COLO829 (cell line): Measurements from ENCODE around the gene GUCY2F.

Source experiments
- DNase-seq: peaks from one replicate; pipeline ENCODE4 v3.0.0; 2012; ENCODE audit warnings: low spot score

The GUCY2F gene

GRCh38 chrX:109343671-109344070 lies 138.2 kb downstream of the GUCY2F start:
- DNase-seq, result no peak

GRCh38 chrX:109336141-109336540 lies 145.7 kb downstream of the GUCY2F start:
- no peak for DNase-seq

- no peak for DNase-seq
Observed at GRCh38 chrX:109327251-109327650, 154.6 kb downstream of the GUCY2F start.
